ENCODE data around the gene ALOX5AP. TPM values are rescaled to one million over a fixed set of nuclear protein-coding genes. Genes with fewer than 3 reads are reported as not detected.

Gene ALOX5AP
- total and polyA plus RNA-seq, 10 of the 15 experiments (the other 5 are each of a cell fraction or from before 2014, with no cell fraction given), result 45.9 to 426 (median 109) TPM

DNA sequence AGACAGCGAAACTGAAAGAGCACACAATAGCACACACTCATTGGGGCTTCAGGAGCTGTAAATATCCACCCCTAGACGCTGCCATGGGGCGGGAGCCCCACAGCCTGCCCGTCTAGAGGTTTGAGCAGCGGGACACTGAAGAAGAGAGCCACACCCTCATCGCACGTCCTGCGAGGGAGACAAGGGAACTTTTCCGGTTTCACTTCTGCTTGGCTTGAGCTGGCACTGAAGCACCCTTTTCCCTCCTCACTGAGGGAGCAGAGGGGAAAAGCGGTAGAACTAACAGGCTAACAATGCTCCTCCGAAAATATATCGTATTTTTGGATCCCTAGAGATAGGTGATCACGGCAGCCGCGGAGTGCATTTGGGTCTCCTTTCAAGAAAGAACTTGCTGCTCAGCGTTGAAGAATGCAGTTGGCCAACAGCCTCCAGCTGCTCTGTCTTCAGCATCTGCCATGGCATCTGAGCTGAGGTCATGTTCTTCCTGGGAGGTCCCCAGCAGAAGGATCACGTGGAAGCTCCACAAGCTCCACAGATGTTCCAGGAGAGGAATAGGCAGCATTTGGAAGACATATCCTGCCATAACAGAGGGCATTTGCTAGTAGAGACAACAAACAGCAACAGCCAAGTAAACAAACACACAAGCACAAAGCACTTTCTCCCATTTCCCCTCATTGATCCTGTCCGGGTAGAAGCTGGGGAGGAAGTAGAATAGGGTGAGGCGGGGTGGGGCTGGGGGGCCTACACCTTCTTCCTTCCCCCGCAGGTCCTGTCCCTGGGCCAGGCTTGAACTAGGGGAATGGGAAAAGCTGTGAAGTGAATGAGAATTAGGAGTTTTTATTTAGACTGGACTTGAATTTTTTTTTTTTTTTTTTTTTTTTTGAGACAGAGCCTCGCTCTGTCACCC lies 44.8 kb upstream of the ALOX5AP start:
- no peaks in the 10 kb centered on the region for H3K9me3 ChIP-seq (replicated peaks; ENCODE audit: control insufficient read depth, insufficient read depth, low read length)
- ChIA-PET POLR2A (interaction anchor here (0.6 kb wide), 1 partner anchor 389 kb away, joined by 5 read pairs; no protein-coding TSS in a partner anchor), CTCF (no interaction called here), RAD21 (ENCODE audit: unreplicated experiment) (no interaction called here), SMC1A (ENCODE audit: uncharacterized antibody, unreplicated experiment) (interaction anchor here (0.5 to 2.2 kb wide), 3 partner anchors 8 to 117 kb away, joined by 3 to 7 read pairs (median 5); no protein-coding TSS in a partner anchor)
- 0 out of 4 replicates have a peak, but pooled peaks cover 0 to 2% of the 10 kb centered on the region in 2 experiments for H3K27me3 ChIP-seq (replicated peaks in 1 of 2; ENCODE audit: control insufficient read depth in 2 of 2, insufficient read depth in 2 of 2, low read length in 1 of 2)
- no peak overlapping the region for H3K27ac ChIP-seq (ENCODE audit: control insufficient read depth, insufficient read depth)
- 0 out of 2 replicates have a peak, but pooled peaks have one; percentile 39 for TF ChIP-seq EED (IDR thresholded peaks at IDR 0.05; ENCODE audit: low read depth)
- TF ChIP-seq TARDBP (IDR thresholded peaks at IDR 0.05; ENCODE audit: borderline replicate concordance), result no peak
- TF ChIP-seq, protein P1, sequence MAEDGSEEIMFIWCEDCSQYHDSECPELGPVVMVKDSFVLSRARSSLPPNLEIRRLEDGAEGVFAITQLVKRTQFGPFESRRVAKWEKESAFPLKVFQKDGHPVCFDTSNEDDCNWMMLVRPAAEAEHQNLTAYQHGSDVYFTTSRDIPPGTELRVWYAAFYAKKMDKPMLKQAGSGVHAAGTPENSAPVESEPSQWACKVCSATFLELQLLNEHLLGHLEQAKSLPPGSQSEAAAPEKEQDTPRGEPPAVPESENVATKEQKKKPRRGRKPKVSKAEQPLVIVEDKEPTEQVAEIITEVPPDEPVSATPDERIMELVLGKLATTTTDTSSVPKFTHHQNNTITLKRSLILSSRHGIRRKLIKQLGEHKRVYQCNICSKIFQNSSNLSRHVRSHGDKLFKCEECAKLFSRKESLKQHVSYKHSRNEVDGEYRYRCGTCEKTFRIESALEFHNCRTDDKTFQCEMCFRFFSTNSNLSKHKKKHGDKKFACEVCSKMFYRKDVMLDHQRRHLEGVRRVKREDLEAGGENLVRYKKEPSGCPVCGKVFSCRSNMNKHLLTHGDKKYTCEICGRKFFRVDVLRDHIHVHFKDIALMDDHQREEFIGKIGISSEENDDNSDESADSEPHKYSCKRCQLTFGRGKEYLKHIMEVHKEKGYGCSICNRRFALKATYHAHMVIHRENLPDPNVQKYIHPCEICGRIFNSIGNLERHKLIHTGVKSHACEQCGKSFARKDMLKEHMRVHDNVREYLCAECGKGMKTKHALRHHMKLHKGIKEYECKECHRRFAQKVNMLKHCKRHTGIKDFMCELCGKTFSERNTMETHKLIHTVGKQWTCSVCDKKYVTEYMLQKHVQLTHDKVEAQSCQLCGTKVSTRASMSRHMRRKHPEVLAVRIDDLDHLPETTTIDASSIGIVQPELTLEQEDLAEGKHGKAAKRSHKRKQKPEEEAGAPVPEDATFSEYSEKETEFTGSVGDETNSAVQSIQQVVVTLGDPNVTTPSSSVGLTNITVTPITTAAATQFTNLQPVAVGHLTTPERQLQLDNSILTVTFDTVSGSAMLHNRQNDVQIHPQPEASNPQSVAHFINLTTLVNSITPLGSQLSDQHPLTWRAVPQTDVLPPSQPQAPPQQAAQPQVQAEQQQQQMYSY (CRISPR knock-in tag; IDR thresholded peaks at IDR 0.05), result no peak
- peak; percentile 75 for TF ChIP-seq SPI1 (IDR thresholded peaks at IDR 0.05; ENCODE audit: borderline replicate concordance, insufficient read depth, low read depth, low read length)
- 0 out of 4 replicates have a peak, but pooled peaks of 1 of the 2 experiments have one; percentile 11 for TF ChIP-seq IKZF2 (IDR thresholded peaks at IDR 0.05)
- peak in 1 of 2 experiments; percentile 83; a peak in 2 of 4 replicates for TF ChIP-seq ETV6 (conservative IDR thresholded peaks at IDR 0.05 in 1 of 2, IDR thresholded peaks at IDR 0.05 in 1 of 2; ENCODE audit: borderline replicate concordance in 1 of 2, low read depth in 1 of 2)
- peak; percentile 42; the same call in 1 of the 2 replicates for TF ChIP-seq IKZF1 (conservative IDR thresholded peaks at IDR 0.05)
- TF ChIP-seq BCL11A (IDR thresholded peaks at IDR 0.05; ENCODE audit: low read depth, low read length), result no peak
- H3K4me2 ChIP-seq (ENCODE audit: control insufficient read depth, insufficient read depth), result peak overlapping the region; percentile 39; the same call in 1 of the 2 replicates
- FAIRE-seq, result no peak
- H3K4me3 ChIP-seq, result no peak overlapping the region
- no TSS peak for BruUV-seq (replicated peaks)
- H3K4me1 ChIP-seq (ENCODE audit: control insufficient read depth, insufficient read depth, low read length), result no peaks in the 10 kb centered on the region
- no peaks in the 10 kb centered on the region for H4K20me1 ChIP-seq (ENCODE audit: control insufficient read depth, insufficient read depth)
- no peaks in the 10 kb centered on the region for H3K36me3 ChIP-seq (ENCODE audit: control insufficient read depth in 2 of 2, insufficient read depth in 2 of 2, low read length in 1 of 2)
- in situ Hi-C loops (cut with MboI), result no loop called here
- intact Hi-C loops (cut with micrococcal nuclease; ENCODE audit: unreplicated experiment), result no loop called here
- WGBS (ENCODE audit: insufficient coverage, insufficient replicate concordance, low lambda C conversion rate, missing lambda C conversion rate), result 11% methylated on average over 20 of the region's 21 CpGs
- peak; percentile 81 for ATAC-seq
- no peaks in the 10 kb centered on the region for H3K79me2 ChIP-seq (ENCODE audit: control insufficient read depth, insufficient read depth, low read length)
- H2AFZ ChIP-seq (ENCODE audit: control insufficient read depth, low read depth, low read length), result no peak overlapping the region
- no peak for DNase-seq (ENCODE audit: low read depth, low spot score)
- no peak overlapping the region for H3K9ac ChIP-seq (ENCODE audit: control insufficient read depth, insufficient read depth, low read length)

Data from GM12878 (cell line).